Measurements from ENCODE around the gene GPAT2.
A peak's percentile ranks its signal among the peaks of the same experiment; 100 is the strongest.
"Not testable (repeated sequence)": the region's sequence is repeated elsewhere in the genome, so short reads cannot be mapped to it uniquely, and the experiment has no call there.

The GPAT2 gene, protein sequence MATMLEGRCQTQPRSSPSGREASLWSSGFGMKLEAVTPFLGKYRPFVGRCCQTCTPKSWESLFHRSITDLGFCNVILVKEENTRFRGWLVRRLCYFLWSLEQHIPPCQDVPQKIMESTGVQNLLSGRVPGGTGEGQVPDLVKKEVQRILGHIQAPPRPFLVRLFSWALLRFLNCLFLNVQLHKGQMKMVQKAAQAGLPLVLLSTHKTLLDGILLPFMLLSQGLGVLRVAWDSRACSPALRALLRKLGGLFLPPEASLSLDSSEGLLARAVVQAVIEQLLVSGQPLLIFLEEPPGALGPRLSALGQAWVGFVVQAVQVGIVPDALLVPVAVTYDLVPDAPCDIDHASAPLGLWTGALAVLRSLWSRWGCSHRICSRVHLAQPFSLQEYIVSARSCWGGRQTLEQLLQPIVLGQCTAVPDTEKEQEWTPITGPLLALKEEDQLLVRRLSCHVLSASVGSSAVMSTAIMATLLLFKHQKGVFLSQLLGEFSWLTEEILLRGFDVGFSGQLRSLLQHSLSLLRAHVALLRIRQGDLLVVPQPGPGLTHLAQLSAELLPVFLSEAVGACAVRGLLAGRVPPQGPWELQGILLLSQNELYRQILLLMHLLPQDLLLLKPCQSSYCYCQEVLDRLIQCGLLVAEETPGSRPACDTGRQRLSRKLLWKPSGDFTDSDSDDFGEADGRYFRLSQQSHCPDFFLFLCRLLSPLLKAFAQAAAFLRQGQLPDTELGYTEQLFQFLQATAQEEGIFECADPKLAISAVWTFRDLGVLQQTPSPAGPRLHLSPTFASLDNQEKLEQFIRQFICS

DNA sequence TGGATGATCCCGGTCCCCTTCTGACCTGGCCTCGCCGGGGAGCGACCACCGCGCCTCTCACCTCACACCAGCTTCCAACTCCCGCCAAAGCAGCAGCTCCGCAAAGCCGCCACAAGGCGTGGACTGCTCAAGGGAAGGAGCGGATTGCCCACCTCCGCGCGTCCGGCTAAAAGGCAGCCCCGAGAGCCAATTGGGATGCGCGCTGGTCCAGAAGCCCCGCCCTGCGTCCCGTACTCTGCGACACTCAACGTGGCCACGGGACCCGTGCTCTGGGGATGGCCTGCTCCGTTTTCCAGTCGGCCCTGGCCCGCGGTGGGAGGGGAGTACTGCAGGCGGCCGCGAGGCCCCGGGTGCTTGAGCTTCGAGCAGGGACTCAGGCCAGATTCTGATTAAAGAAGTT, at the start of gene GPAT2:
TSS of gene GPAT2 (minus strand) at position 125 of the 400 bp plus-strand sequence. CDS start 2,557 bp downstream, outside the sequence.
- not testable (repeated sequence) for DNase-seq

DNA sequence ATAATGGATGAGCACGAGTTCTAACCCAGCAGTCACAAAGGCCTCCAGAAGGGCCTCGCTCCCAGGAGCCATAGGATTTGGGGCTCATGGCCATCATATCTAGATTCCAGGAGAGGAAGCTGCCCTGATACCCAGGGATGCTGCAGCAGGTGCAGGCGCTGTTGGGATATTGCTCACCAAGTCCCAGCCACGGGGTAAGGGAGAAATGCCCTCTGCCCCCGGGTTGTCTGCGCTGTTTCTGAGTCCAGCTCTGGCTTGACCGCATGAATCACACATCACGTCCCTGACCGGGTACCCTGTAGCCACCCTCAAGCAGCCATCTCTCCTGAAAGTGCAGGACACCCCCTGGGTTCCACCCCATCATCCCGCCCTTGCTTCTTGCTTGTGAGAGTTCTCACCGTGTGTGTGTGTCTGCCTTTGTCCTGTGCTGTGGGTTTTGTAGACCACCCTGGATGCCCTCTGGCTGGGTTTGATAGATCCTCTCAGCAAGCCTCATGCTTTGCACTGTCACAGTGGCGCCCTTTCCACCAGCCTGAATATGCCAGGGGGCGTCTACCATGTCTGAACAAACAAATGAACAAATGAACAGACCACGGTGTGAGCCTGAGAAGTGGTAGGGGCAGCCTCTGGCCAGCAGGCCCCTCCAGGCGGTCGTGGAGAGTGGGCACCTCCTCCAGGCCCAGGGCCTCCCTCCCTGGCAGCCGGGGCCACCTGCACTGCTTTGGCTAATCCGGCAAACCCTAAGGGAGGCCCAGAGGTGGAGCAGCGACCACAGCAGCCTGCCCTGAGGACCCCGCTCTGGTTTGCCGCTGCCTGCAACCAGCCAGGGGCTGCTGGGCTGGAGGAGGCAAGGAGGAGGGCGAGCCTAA, 49.5 kb upstream of the GPAT2 start:
- DNase-seq = no peak

DNA sequence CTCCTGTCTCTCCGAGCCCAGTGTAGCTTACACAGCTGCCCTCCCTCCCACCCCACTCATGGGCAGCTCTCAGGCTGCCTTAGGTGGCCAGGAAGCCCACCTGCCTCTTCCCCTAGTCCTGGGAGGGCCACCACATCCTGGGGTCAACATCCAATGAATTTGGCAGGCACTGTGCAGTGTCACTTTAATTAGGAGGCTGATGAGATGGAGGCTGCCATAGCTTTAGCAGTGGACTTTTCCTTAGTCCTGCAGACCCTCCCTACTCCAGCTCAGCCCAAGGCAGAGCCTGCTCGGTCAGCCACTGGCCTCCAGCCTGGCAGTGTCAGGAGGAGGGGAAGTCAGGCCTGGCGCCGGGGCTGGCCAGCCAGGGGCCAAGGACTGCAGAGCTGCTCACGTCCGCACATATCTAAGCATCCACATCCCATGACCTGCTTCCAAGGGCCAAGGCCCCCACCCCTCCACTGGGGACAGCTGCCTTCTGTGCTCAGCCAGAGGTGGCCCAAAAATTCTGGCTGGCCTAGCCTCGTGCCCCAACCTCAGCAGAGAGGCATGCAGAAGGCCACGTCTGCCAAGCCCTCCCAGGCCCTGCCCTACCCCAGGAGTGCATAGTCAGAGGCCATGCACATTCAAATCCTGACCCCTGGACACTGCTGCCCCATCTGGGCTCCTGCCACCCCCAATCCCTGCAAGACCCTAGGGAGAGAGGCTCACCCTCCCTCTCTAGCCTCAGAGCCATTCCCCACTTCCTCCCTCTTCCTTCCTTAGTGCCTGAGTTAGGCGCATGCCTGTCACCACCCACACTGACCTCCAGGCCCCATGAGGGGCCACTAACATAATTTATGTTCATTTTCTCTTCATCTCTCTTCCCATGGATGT, 48.6 kb upstream of the GPAT2 start:
- DNase-seq = no peak

DNA sequence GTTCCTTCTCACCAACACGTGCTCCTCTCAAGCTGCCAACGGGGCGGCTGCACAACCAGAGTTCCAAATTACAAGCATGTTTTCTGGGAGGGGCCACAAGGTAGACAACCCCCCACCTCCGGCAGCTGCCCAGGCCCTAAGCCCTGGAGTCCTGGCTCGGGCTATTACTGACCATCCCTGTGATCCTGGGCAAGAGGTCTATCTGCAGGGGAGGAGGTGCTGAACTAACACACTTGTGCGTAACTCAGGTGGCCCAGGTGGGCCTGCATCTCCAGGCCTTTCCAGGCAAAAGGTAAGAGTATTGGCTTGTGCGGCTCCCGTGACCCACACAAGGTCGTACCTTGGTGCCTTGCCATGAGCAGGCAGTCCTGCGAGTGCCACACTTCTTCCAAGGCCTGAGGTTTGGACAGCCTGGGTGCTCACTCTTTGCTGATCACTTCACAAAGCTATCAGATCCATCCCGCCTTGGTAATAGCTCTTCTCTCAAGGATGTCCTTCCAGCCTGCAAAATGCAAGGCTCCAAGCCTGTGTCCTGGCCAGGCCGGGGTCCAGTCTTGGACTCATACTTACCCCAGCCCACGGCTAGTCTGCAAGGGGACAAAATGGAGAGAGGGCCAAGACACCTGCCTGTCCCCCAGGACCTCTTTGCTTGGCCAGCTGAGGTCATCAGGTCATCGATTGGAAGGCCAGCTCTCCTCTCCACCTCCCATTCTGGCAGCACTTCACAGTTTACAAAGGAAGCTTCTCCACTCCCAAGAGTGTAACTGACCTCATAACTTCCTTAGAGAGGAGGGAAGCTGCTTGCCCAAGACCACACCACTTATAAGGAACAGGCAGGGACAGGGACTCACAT, 47.7 kb upstream of the GPAT2 start:
- DNase-seq = no peak

DNA sequence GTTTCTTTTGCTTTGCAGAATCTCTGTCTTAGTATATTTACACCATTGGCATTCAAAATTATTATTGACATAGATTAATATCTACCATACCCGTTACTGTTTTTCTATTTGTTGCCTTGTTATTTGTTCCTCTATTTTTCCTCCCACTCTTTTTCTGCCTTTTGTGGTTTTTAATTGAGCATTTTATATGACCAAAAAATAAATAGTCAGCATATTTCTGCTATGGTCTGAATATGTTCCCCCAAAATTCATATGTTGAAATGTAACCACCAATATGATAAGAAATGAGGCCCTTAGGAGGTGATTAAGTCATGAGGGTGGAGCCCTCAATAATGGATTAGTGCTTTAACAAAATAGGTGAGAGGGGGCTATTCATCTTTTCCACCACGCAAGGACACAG, 46.3 kb upstream of the GPAT2 start:
- no peak for DNase-seq

DNA sequence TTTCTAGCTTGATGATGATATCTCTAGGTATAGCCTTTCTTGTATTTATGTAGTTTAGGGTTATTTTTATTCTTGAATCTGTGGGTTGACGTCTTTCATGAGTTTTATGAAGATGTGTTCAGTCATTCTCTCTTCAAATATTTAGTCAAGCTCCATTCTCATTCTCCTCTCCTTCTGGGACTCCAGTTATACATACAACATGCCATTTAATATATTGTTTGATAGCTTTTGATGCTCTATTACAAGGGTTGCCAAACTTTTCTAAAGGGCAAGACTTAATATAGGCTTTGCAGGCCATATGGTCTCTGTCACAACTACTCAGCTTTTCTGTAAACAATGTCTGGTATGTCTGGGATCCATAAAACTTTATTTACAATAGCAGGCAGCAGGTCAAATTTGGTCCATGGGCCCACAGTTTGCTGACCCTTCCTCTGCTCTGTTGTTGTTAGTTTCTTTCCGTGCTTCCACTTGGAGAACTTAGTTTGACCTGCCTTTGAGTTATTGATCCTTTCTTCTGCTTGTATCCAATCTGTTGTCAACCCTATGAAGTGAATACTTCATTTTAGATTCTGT, 40.6 kb upstream of the GPAT2 start:
- no peak for DNase-seq

DNA sequence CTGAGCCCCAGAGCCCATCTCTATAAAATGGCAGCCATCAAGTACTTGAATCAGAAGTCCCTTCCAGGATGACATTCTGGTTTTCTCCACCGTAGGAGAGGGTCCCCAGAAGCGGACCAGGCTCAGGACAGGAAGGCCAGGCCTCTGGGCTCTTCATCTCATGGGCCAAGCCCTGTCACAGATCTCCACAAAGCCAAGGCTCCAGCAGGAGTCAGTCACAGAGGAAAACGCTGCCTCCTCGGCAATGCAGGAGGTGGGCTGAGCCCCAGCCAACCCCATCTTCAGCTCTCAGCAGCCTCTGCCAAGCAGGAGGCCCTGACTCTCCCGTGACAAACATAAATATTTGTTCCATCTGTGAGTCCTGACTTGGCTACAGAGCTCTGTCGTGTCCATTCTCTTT, 39.4 kb upstream of the GPAT2 start:
- DNase-seq = no peak

DNA sequence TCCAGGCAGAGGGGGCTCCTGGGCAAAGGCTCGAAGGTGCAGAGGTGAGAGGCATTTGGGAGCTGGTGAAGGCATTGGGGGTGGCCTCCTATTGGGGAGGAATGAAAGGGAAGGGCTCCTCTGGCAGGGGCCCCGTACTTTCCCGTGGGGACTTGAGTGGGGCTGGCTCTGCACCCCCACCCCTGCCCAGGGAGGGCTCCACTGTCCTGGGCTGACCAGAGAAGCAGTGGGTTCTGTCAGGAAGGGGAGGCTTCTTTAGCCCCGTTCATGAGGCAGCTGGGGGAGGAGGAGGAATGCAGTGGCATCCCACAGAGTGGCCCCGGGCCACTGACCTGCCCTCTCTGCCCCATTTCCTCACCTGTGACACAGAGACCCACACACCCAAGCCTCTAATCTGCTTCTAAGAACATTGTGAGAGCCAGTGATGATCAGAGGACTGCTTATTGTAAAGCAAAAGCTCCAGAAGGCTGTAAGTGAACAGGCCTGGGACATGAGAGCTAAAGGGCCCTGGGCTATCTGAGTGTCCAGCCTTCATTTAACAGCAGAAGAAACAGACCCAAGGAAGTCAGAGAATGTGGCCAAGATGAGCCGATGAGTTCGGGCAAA, 38.6 kb upstream of the GPAT2 start:
- DNase-seq = no peak

DNA sequence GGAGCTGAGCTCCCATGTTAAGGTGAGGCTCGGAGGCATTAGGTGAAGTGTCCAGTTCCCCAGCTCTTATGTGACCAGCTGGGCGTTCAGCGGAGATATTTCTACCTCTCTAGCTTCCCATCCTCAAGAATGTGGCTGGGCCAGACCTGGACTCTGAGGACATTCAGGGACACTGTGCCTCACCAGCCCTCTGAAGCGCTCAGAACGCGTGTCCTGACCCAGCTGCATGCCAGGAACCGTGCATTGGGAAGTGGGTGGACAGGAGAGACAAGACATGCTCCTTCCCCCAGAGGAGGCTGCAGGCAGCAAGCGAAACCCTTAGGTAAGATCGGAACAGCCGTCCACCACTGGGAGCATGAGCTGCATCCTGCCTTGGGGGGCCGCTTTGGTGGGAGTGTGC, 38.0 kb upstream of the GPAT2 start:
- no peak for DNase-seq

DNA sequence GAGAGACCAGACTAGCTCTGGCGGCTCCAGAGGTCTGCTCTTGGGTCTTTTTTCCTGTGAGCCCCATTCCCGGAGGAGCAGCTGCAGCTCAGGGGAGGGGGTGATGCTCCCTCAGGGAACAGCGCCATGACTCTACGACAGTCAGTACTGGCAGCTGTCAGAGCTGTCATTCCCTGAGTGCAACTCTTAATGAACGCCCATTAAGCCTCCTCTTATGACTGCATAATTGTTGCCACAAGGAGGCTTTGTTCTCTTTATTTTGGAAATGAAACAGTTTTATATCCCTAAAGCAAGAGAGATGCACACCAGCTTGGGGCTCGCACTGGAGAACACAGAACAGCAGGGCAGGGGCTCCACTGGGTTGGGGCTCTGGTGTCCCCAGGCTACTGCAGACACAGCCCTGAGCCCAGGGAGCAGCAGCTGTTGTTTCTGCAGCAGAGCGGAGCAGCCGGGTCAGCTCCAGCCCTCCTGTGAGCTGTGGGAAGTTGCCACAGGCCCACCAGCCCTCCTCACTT, 37.3 kb upstream of the GPAT2 start:
- peak; percentile 68 to 78 for DNase-seq

DNA sequence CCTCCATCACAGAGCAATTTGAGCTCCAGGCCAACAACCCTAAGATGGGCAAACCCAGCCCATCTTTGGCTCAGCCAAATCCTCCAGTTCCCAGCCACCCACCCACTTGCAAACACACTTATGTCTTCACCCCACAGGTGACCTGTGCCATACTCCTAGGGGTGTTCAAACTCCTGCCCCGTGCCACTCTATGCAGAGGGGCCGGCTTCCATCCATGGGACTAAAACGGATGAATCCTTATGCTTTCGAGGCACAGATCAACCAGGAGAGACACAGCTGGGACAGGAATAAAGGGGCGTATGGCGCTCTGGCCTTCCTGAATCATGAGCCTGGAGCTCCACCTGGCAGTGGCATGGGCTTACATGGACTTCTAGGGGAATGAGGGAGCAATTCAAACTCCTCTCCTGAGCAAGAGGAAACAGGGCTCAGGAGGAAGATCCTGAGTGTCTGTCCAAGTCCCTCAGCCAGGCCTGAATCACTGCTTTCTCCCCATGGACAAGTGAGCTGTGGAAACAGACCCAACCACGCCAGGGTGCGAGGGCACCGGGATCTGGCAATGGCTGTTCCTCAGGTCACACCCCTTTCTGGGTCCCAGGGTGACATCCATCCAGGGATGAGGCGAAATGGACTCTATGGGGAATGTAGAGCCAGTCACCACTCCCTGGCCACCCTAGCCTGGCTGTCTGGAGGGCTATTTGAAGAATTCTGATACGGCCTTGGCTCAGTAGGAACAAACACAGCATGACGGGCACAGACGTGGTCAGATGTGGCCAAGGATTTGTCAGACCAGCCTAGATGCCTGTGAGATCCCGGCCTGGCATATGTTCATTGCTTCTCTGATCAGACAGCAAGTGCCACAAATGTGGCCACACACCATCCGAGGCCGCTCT, 36.6 kb upstream of the GPAT2 start:
- not testable (repeated sequence) for DNase-seq

DNA sequence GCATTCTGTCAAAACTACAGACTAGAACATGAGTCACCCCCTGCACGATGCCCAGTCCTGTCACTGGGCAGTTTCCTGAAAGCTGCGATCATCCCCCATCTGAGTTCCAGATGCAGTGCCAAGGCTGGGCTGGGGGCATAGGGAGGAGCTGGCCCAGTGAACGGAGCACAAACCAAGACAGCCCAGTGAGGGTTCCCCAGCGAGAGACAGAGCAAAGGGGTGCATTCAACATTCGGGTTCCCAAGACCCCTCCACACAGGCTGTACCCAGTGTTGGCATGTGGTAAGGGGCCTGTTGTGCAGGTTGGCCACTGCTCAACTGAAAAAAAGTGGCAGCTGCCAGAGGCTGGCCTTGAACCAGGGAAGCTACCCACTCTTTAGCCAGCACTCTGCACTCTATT, 35.6 kb upstream of the GPAT2 start:
- DNase-seq = not testable (repeated sequence)

DNA sequence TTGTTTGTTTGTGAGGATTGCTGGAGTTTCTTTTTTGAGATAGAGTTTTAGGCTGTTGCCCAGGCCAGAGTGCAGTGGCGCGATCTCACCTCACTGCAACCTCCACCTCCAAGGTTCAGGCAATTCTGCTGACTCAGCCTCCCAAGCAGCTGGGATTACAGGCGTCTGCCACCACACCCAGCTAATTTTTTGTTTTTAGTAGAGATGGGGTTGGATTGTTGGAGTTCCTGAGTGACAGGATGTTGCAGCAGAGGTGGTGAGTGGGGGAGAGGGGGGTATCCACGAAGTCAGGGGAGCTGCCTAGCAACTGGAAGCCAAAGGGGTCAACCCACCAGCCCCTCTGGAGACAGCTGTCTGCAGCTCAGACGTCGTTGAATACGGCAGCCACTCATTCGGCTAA, 35.2 kb upstream of the GPAT2 start:
- not testable (repeated sequence) for DNase-seq

DNA sequence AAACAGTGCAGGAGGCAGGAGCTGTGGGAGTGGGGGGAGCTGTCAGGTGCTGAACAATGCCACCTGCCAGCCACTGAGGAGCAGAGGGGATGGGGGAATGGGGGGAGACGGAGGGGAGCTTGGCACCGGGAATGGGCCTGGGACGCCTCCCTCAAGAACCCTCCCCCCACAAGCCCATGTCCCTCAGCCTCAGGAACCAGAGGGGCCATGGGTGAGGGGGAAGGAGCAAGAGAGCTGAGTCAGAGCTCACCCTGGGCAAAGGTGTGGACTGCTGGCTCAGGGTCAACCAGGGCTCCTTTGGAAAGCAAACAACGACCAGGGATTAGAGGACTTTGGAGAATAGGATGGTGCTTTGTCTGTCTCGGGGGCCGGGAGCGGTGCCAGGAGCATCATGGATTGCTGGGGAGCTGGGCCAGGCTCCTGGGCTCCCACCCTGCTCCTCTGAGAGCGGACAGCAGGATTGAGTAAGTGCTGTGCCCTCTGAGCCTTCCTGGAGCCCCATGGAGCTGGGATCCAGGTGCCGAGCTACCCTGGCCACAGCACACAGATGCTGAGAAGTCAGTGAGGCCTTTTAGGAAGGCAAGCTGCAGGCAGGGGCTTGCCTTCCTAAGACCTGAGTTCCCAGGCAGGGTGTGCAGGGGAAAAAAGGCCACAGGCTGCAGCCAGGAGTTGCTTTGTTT, 33.3 kb upstream of the GPAT2 start:
- DNase-seq = peak in 1 of 2 experiments; percentile 15

DNA sequence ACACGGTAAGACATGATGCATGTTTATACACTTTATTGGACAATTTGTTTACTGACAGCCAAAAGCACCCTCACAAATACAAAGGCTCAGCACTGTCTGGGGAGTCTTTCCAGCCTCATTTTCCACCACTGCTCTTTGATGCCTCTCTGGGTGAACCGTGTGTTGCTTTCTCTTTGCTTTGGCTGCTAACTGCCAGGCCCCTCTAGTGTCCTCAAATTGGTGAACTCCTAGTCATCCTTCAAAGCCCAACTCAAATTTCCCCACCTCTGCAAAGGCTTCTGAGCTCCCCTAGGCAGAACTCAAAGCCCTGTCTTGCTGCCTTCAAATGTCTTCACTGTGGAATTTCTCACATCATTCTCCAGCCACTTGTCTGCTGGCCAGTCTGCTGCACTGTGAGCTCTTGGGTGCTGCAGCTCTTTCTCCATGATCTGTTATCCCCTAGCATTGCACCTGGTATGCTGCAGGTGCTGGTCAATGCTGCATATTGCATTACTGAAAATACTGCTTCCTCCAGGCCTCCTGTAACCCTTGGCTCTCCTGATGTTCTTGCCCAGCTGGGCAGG, 32.5 kb upstream of the GPAT2 start:
- DNase-seq = not testable (repeated sequence)

DNA sequence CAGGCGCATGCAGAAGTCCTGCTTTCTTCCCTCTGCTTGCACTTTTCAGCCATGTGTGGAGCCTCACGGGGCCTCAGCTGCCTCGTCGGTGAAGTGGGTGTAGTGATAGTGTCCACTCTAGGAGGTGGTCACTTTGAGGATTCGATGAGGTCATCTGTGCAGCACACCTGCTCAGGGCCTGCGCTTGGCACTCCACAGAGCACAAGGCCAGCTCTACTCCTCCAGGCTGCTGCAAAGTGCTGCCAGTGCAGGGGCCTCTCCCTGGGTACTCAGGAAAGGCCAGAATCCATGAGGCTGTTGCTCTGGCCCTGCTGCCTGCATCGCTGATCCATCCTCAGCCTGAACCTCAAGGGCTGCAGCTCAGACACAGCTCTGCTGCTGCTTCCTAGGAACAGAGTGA, 31.8 kb upstream of the GPAT2 start:
- not testable (repeated sequence) for DNase-seq

DNA sequence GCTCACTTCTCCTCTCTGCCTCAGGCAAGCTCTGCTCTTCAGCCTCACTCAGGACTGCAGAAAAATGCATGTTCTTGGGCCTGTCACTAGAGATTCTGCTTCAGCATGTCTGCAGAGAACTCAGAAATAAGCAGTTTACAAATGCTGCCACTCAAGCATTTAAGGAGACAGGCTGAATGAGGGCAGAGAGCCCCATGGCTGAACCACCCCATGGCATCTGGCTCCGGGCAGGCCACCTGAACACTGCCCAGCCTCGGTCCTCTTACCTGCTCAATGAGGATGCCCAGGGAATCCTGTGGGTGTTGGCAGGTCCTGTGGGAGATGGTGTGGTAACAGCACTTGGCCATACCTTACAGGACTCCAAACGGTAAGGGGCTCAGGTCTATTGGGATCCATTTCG, 31.2 kb upstream of the GPAT2 start:
- DNase-seq = not testable (repeated sequence)

DNA sequence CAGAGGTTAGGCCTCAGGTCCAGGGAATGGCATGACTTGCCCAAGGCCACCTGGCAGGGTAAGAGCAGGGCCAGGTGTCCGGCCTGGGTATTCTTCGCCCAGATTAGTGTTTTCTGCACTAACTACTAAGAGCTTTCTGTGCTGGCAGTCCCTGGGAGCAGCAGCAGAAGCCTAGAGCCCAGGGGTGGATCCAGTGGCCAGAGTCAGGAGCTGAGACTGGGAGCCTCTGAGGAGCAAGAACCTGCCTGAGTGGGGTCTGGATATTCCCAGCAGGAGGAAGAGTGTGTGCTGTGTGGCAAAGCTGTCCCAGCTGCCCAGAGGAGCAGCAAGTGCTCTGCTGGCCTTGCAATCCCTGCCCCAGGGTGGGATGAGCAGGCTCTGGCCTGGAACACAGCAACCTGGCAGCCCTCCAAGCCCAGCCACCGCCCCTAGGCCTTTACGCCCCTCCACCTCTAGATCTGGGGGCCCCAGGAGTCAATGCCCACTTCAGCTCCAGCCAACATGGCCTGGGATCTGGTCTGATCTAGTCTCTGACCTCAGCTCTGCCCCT, 30.7 kb upstream of the GPAT2 start:
- no peak for DNase-seq

All from NCI-H524 (cell line).